Measurements from ENCODE around the gene DYRK1A.
"Not testable (repeated sequence)": the region's sequence is repeated elsewhere in the genome, so short reads cannot be mapped to it uniquely, and the experiment has no call there.

Gene DYRK1A

GRCh38 chr21:37366482-37367316 lies at the start of gene DYRK1A:
DYRK1A (plus strand) TSS chr21:37366773; CDS start chr21:37420375, 53,602 bp downstream.
- DNase-seq (ENCODE audit: low read depth in 2 of 2) = peak; percentile 96 to 97

- no peak for DNase-seq (ENCODE audit: low read depth in 2 of 2)
Observed at GRCh38 chr21:37319551-37319950, 47.0 kb upstream of the DYRK1A start.

GRCh38 chr21:37322084-37322483 lies 44.5 kb upstream of the DYRK1A start:
- DNase-seq (ENCODE audit: low read depth in 2 of 2) = no peak

GRCh38 chr21:37324558-37324957 lies 42.0 kb upstream of the DYRK1A start:
- DNase-seq (ENCODE audit: low read depth in 2 of 2) = no peak

- not testable (repeated sequence) for DNase-seq (ENCODE audit: low read depth in 2 of 2)
Observed at GRCh38 chr21:37328147-37328546, 38.4 kb upstream of the DYRK1A start.

- no peak for DNase-seq (ENCODE audit: low read depth in 2 of 2)
Observed at GRCh38 chr21:37331411-37331810, 35.2 kb upstream of the DYRK1A start.

GRCh38 chr21:37335053-37335452 lies 31.5 kb upstream of the DYRK1A start:
- DNase-seq (ENCODE audit: low read depth in 2 of 2) = no peak

GRCh38 chr21:37337179-37337578 lies 29.4 kb upstream of the DYRK1A start:
- DNase-seq (ENCODE audit: low read depth in 2 of 2) = no peak

GRCh38 chr21:37337831-37338230 lies 28.7 kb upstream of the DYRK1A start:
- DNase-seq (ENCODE audit: low read depth in 2 of 2) = no peak

- DNase-seq (ENCODE audit: low read depth in 2 of 2) = no peak
Observed at GRCh38 chr21:37338671-37339551, 27.7 kb upstream of the DYRK1A start.

- no peak for DNase-seq (ENCODE audit: low read depth in 2 of 2)
Observed at GRCh38 chr21:37339552-37339939, 27.0 kb upstream of the DYRK1A start.

- DNase-seq (ENCODE audit: low read depth in 2 of 2) = no peak
Observed at GRCh38 chr21:37341254-37341960, 25.2 kb upstream of the DYRK1A start.

GRCh38 chr21:37342046-37342632 lies 24.4 kb upstream of the DYRK1A start:
- DNase-seq (ENCODE audit: low read depth in 2 of 2) = no peak

- no peak for DNase-seq (ENCODE audit: low read depth in 2 of 2)
Observed at GRCh38 chr21:37346841-37347430, 19.6 kb upstream of the DYRK1A start.

GRCh38 chr21:37348664-37349063 lies 17.9 kb upstream of the DYRK1A start:
- DNase-seq (ENCODE audit: low read depth in 2 of 2) = no peak

GRCh38 chr21:37350472-37350871 lies 16.1 kb upstream of the DYRK1A start:
- DNase-seq (ENCODE audit: low read depth in 2 of 2) = no peak

GRCh38 chr21:37356706-37357105 lies 9.9 kb upstream of the DYRK1A start:
- DNase-seq (ENCODE audit: low read depth in 2 of 2) = no peak

- DNase-seq (ENCODE audit: low read depth in 2 of 2) = no peak
Observed at GRCh38 chr21:37357691-37358090, 8.9 kb upstream of the DYRK1A start.

GRCh38 chr21:37358397-37358796 lies 8.2 kb upstream of the DYRK1A start:
- no peak for DNase-seq (ENCODE audit: low read depth in 2 of 2)

GRCh38 chr21:37363936-37364335 lies 2.6 kb upstream of the DYRK1A start:
- no peak for DNase-seq (ENCODE audit: low read depth in 2 of 2)

GRCh38 chr21:37364722-37365121 lies 1.9 kb upstream of the DYRK1A start:
- DNase-seq (ENCODE audit: low read depth in 2 of 2) = no peak
